Measurements from ENCODE around the gene RAB3IL1.

Gene RAB3IL1

DNA sequence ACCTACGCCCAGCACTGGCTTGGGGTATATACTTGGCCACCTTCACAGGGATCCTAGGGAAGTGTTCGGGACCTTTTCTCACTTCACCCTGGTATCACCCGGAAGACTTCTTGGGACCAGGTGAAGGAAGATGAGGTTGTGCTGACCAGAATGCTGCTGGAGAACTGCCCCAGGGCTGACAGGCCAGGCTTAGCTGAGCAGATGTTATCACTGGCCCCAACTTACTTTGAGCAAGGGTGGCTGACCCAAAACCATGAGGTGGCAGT is 45.6 kb upstream of the RAB3IL1 start:
- H3K36me3 ChIP-seq (ENCODE audit: control insufficient read depth, insufficient read depth, low read length): peaks cover 7% of the 10 kb centered on the region
- no peak overlapping the region for H3K4me3 ChIP-seq (replicated peaks; ENCODE audit: low read depth, low read length)
- no peak for DNase-seq (ENCODE audit: extremely low read depth, insufficient read length)
- TF ChIP-seq, protein P1, sequence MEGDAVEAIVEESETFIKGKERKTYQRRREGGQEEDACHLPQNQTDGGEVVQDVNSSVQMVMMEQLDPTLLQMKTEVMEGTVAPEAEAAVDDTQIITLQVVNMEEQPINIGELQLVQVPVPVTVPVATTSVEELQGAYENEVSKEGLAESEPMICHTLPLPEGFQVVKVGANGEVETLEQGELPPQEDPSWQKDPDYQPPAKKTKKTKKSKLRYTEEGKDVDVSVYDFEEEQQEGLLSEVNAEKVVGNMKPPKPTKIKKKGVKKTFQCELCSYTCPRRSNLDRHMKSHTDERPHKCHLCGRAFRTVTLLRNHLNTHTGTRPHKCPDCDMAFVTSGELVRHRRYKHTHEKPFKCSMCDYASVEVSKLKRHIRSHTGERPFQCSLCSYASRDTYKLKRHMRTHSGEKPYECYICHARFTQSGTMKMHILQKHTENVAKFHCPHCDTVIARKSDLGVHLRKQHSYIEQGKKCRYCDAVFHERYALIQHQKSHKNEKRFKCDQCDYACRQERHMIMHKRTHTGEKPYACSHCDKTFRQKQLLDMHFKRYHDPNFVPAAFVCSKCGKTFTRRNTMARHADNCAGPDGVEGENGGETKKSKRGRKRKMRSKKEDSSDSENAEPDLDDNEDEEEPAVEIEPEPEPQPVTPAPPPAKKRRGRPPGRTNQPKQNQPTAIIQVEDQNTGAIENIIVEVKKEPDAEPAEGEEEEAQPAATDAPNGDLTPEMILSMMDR (IDR thresholded peaks at IDR 0.05; ENCODE audit: insufficient read depth, low read length, poor library complexity, severe bottlenecking): no peak
- H3K27me3 ChIP-seq (replicated peaks; ENCODE audit: control insufficient read depth, insufficient read depth, low read length): no peaks in the 10 kb centered on the region

DNA sequence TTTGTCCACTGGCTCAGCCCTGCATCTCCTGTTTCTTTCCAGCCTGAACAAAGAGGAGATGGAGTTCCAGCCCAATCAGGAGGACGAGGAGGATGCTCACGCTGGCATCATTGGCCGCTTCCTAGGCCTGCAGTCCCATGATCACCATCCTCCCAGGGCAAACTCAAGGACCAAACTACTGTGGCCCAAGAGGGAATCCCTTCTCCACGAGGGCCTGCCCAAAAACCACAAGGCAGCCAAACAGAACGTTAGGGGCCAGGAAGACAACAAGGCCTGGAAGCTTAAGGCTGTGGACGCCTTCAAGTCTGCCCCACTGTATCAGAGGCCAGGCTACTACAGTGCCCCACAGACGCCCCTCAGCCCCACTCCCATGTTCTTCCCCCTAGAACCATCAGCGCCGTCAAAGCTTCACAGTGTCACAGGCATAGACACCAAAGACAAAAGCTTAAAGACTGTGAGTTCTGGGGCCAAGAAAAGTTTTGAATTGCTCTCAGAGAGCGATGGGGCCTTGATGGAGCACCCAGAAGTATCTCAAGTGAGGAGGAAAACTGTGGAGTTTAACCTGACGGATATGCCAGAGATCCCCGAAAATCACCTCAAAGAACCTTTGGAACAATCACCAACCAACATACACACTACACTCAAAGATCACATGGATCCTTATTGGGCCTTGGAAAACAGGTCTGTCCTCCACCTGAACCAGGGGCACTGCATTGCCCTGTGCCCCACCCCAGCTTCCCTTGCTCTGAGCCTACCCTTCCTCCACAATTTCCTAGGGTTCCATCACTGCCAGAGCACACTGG is 45.0 kb upstream of the RAB3IL1 start:
- DNase-seq (ENCODE audit: extremely low read depth, insufficient read length): no peak
- Histone ChIP-seq H3K36me3 (ENCODE audit: control insufficient read depth, insufficient read depth, low read length) (peaks cover 7% of the 10 kb centered on the region), H3K27me3 (replicated peaks; ENCODE audit: control insufficient read depth, insufficient read depth, low read length) (no peaks in the 10 kb centered on the region), H3K4me3 (replicated peaks; ENCODE audit: low read depth, low read length) (no peak overlapping the region)
- TF ChIP-seq, protein P1 (IDR thresholded peaks at IDR 0.05; ENCODE audit: insufficient read depth, low read length, poor library complexity, severe bottlenecking): no peak

DNA sequence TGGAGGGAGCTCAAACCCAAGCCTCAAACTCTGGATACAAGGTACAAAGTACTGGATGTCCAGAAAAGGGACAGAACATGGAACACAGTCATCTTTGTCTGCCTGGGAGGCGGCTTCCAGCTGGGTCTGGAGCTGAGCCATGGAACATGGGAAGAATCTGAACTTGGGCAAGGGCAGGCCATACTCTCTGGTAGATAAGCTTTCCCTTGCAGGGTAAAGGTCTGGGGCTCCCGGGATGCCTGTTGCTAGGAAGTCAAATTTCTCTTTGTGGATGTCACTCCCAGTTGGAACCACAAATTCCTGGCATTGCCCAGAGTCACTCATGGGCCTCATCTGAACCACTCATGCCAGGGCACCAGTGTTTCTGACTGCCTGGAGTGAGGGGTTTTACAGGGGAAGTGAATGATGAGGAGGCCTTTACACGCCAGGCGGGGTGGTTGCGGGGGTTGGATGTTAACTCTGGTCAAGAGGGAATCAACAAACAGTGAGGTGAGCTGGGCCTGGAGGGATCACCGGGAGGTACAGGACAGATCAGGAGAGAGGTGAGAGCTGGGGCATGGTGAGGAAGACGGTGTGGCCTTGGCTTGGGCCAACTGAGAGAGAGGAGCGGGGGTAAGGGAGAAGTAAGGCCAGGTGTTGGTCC is 44.3 kb upstream of the RAB3IL1 start:
- DNase-seq (ENCODE audit: extremely low read depth, insufficient read length): no peak
- Histone ChIP-seq H3K27me3 (replicated peaks; ENCODE audit: control insufficient read depth, insufficient read depth, low read length) (no peaks in the 10 kb centered on the region), H3K36me3 (ENCODE audit: control insufficient read depth, insufficient read depth, low read length) (peaks cover 7% of the 10 kb centered on the region), H3K4me3 (replicated peaks; ENCODE audit: low read depth, low read length) (no peak overlapping the region)
- TF ChIP-seq, protein P1 (IDR thresholded peaks at IDR 0.05; ENCODE audit: insufficient read depth, low read length, poor library complexity, severe bottlenecking): no peak

DNA sequence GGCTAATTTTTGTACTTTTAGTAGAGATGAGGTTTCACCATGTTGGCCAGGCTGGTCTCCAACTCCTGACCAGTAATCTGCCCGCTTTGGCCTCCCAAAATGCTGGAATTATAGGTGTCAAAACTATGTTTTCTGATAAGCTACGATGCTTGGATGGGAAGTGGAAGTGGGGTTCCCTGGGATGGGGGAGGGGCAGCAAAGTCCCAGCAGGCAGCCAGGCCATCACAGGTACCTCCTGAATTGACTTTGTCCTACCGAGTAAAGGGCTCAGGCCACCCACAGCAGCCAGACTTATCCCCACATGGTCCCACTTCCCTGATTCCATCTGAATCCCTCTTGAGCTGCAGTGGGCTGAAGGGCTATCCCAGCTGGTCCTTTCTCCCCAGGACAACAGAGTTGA is 43.2 kb upstream of the RAB3IL1 start:
- TF ChIP-seq, protein P1 (IDR thresholded peaks at IDR 0.05; ENCODE audit: insufficient read depth, low read length, poor library complexity, severe bottlenecking): no peak
- DNase-seq (ENCODE audit: extremely low read depth, insufficient read length): no peak
- Histone ChIP-seq H3K27me3 (replicated peaks; ENCODE audit: control insufficient read depth, insufficient read depth, low read length) (no peaks in the 10 kb centered on the region), H3K4me3 (replicated peaks; ENCODE audit: low read depth, low read length) (no peak overlapping the region), H3K36me3 (ENCODE audit: control insufficient read depth, insufficient read depth, low read length) (peaks cover 7% of the 10 kb centered on the region)

DNA sequence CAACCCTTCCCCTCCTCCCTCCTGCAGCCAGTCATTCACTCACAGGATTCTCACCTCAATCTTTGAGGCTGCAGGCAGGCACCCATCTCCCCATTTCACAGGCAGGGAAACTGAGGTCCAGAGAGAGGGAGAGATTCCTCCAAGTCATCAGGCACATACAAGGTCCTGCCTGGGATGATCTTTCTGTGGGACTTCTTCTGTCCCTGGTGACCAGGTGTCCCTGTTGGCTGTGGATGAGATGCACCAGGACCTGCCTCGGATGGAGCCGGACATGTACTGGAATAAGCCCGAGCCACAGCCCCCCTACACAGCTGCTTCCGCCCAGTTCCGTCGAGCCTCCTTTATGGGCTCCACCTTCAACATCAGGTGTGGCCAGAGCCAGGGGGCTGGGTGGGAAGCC is 42.3 kb upstream of the RAB3IL1 start:
- Histone ChIP-seq H3K4me3 (replicated peaks; ENCODE audit: low read depth, low read length) (no peak overlapping the region), H3K36me3 (ENCODE audit: control insufficient read depth, insufficient read depth, low read length) (peaks cover 2% of the 10 kb centered on the region), H3K27me3 (replicated peaks; ENCODE audit: control insufficient read depth, insufficient read depth, low read length) (no peaks in the 10 kb centered on the region)
- no peak for DNase-seq (ENCODE audit: extremely low read depth, insufficient read length)
- TF ChIP-seq, protein P1 (IDR thresholded peaks at IDR 0.05; ENCODE audit: insufficient read depth, low read length, poor library complexity, severe bottlenecking): no peak
